Measurements from ENCODE around the gene SLIT3.

Gene SLIT3

DNA sequence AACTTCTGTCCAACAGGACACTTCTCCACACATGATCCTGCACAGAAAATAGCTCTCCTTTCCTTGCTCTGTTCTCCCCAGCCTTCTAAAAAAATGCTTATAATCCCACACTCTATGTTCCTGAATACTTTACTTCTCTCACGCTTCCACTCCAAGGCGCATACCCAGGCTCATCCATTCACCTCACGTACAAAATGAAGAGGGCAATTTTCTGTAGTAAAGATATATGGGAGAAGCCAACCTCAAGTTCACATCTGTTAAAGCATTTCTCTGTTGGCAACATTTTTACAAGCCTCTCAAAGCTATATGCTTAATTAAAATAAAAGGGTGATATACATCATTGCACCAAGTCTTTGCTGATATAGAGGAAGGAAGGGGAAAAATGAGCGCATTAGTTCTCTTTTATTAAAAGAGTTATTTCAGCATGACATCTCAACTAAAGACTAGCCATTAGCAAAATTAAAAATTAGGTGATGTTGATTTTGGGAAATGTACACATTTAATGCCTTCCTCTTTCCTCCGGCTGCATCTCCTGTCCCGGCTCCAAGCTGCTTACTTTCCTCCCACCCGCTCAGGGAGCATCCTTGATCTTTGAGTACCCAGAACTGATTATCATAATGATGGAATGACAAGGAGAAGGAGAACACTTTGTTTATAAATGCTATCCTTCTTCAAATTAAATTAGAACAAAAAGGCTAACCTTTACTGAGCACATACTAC lies 379.6 kb downstream of the SLIT3 start:
- TF ChIP-seq, protein P1, sequence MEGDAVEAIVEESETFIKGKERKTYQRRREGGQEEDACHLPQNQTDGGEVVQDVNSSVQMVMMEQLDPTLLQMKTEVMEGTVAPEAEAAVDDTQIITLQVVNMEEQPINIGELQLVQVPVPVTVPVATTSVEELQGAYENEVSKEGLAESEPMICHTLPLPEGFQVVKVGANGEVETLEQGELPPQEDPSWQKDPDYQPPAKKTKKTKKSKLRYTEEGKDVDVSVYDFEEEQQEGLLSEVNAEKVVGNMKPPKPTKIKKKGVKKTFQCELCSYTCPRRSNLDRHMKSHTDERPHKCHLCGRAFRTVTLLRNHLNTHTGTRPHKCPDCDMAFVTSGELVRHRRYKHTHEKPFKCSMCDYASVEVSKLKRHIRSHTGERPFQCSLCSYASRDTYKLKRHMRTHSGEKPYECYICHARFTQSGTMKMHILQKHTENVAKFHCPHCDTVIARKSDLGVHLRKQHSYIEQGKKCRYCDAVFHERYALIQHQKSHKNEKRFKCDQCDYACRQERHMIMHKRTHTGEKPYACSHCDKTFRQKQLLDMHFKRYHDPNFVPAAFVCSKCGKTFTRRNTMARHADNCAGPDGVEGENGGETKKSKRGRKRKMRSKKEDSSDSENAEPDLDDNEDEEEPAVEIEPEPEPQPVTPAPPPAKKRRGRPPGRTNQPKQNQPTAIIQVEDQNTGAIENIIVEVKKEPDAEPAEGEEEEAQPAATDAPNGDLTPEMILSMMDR (conservative IDR thresholded peaks at IDR 0.05; ENCODE audit: low read depth, low read length): no peak
- no peak overlapping the region for H2AFZ ChIP-seq (ENCODE audit: low read depth)
- no peak overlapping the region for H3K9ac ChIP-seq
- H3K27me3 ChIP-seq (ENCODE audit: insufficient read depth, low read depth): no peaks in the 10 kb centered on the region
- no peak overlapping the region for H3K4me2 ChIP-seq
- H3K27ac ChIP-seq: no peak overlapping the region
- H4K20me1 ChIP-seq (ENCODE audit: insufficient read depth): no peaks in the 10 kb centered on the region
- H3K4me1 ChIP-seq (ENCODE audit: low read depth, poor library complexity, severe bottlenecking): no peaks in the 10 kb centered on the region
- H3K79me2 ChIP-seq (ENCODE audit: insufficient read depth, low read depth): no peaks in the 10 kb centered on the region
- no peaks in the 10 kb centered on the region for H3K36me3 ChIP-seq (ENCODE audit: insufficient read depth)
- no peak overlapping the region for H3K4me3 ChIP-seq (IDR thresholded peaks at IDR 0.05; ENCODE audit: insufficient read depth, low read depth, low read length)

DNA sequence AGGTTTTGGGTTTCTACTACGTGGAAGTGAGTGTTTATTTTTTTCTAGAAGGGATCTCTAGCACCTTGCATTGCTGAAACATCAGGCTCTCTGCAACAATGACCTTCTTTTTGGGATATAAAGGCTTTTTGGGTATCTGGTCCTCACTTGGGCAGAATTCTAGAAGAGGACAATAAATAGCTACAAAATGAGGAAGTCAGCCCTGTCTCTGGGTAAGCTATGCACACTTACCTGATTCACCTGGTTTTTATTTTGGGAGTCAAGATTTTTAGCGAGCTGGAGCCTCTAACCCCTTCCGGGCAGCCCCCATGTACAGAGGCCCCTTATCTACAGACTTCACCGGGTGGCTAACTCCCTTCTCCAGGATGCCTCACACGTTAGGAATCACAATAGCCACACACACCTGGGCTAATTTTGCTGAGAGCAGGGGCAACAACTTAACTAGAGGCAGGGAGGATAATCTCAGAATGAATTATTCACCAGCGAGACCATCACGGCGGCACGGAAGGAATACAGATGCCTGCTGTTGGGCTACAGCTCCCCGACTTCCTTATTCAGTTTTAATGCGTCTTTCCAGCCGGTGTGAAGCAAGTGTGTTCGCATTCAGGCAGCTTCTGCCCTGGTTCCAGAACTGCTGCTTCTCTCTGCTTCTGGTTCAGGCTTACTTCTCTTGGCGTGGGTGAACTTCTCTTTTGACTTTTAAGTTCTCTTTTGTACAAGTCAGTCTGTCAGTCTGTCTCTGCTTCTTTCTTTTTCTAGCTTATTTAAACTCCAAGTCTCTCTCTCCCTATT lies 380.7 kb downstream of the SLIT3 start:
- no peak overlapping the region for H3K4me2 ChIP-seq
- no peaks in the 10 kb centered on the region for H3K27me3 ChIP-seq (ENCODE audit: insufficient read depth, low read depth)
- H3K79me2 ChIP-seq (ENCODE audit: insufficient read depth, low read depth): no peaks in the 10 kb centered on the region
- H3K4me1 ChIP-seq (ENCODE audit: low read depth, poor library complexity, severe bottlenecking): no peaks in the 10 kb centered on the region
- H3K36me3 ChIP-seq (ENCODE audit: insufficient read depth): no peaks in the 10 kb centered on the region
- no peak overlapping the region for H3K9ac ChIP-seq
- no peak overlapping the region for H3K27ac ChIP-seq
- H2AFZ ChIP-seq (ENCODE audit: low read depth): no peak overlapping the region
- no peaks in the 10 kb centered on the region for H4K20me1 ChIP-seq (ENCODE audit: insufficient read depth)
- TF ChIP-seq, protein P1 (conservative IDR thresholded peaks at IDR 0.05; ENCODE audit: low read depth, low read length): no peak
- H3K4me3 ChIP-seq (IDR thresholded peaks at IDR 0.05; ENCODE audit: insufficient read depth, low read depth, low read length): no peak overlapping the region

DNA sequence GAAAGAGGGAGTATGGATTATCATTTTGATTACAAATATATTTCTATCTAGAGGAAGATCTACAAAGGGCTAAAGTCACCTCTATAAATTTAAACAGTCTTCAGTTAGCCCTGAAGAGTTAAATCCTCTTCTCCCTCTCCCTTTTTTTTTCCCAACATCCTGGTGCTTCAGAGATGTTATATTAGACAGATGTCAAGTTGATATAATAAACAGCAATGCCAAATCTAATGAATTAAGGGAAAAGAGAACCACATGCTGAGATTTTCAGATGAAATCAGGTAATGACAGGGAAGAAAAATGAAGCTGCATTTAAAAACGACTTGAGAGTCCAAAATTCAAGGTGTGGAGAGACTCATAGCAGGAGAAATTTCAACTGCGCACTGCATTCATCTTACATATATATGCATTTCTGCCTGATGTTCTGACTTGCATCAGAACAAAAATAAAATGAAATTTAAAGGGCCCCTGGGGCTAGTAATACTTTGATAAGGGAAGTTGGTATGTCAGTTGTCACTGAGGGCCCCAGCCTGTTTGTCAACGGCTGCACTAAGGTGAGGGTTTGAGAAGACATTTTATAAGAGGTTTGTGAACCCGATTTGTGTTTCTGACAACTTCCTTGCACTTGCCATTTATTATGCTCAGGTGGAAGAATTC lies 382.9 kb downstream of the SLIT3 start:
- TF ChIP-seq, protein P1 (conservative IDR thresholded peaks at IDR 0.05; ENCODE audit: low read depth, low read length): no peak
- H3K9ac ChIP-seq: no peak overlapping the region
- no peak overlapping the region for H3K4me2 ChIP-seq

DNA sequence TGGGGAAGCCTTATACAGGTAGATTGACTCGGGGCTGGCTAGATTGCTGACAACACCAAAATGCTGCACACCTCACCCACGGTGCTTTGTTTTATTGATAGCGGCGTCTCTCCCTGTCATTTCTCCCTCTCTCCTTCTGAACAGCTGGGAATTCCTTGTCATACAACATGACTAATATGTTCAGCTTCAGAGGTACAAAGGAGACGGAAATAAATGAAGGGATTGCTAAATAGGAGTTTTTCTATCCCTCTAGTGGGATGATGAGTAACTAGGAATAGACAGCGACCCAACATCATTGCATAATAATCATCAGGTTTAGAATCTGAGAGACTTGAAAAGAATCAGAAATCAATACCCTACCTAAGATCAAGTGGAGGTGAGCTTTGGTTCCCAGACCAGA lies 384.1 kb downstream of the SLIT3 start:
- H3K36me3 ChIP-seq (ENCODE audit: insufficient read depth): no peaks in the 10 kb centered on the region
- H3K4me2 ChIP-seq: no peak overlapping the region
- H4K20me1 ChIP-seq (ENCODE audit: insufficient read depth): no peaks in the 10 kb centered on the region
- TF ChIP-seq, protein P1 (conservative IDR thresholded peaks at IDR 0.05; ENCODE audit: low read depth, low read length): no peak
- no peak overlapping the region for H2AFZ ChIP-seq (ENCODE audit: low read depth)
- H3K27ac ChIP-seq: no peak overlapping the region
- no peaks in the 10 kb centered on the region for H3K4me1 ChIP-seq (ENCODE audit: low read depth, poor library complexity, severe bottlenecking)
- no peaks in the 10 kb centered on the region for H3K27me3 ChIP-seq (ENCODE audit: insufficient read depth, low read depth)
- no peak overlapping the region for H3K9ac ChIP-seq
- H3K4me3 ChIP-seq (IDR thresholded peaks at IDR 0.05; ENCODE audit: insufficient read depth, low read depth, low read length): no peak overlapping the region
- no peaks in the 10 kb centered on the region for H3K79me2 ChIP-seq (ENCODE audit: insufficient read depth, low read depth)

More for the DNA sequence above, 382.9 kb downstream of the SLIT3 start:
- Histone ChIP-seq H3K27ac (no peak overlapping the region), H4K20me1 (ENCODE audit: insufficient read depth) (no peaks in the 10 kb centered on the region), H3K4me3 (IDR thresholded peaks at IDR 0.05; ENCODE audit: insufficient read depth, low read depth, low read length) (no peak overlapping the region), H2AFZ (ENCODE audit: low read depth) (no peak overlapping the region), H3K4me1 (ENCODE audit: low read depth, poor library complexity, severe bottlenecking) (no peaks in the 10 kb centered on the region), H3K36me3 (ENCODE audit: insufficient read depth) (no peaks in the 10 kb centered on the region), H3K79me2 (ENCODE audit: insufficient read depth, low read depth) (no peaks in the 10 kb centered on the region), H3K27me3 (ENCODE audit: insufficient read depth, low read depth) (no peaks in the 10 kb centered on the region)
